GM23338 (cell line): ENCODE results near the gene XYLT1.

ENCODE experiments used
- CREB1 ChIP-seq: fragments of 250-450 bp; sonication (Bioruptor Pico); IDR thresholded peaks from 2 replicates; pipeline ENCODE4 v1.5.0; 2020; ENCODE audit warnings: low read depth, mild to moderate bottlenecking, moderate library complexity
- EZH2 ChIP-seq: fragments of 200-600 bp; sonication (generic); IDR thresholded peaks from one replicate; pipeline ENCODE4 v1.8.0; 2017; ENCODE audit warnings: antibody characterized with exemption, mild to moderate bottlenecking, low read depth; ENCODE audit not compliant: unreplicated experiment
- EZH2phosphoT487 ChIP-seq: fragments of 200-600 bp; sonication (generic); IDR thresholded peaks from one replicate; pipeline ENCODE4 v1.8.1; 2018; ENCODE audit warnings: antibody characterized with exemption; ENCODE audit not compliant: unreplicated experiment
- JUNB ChIP-seq: IDR thresholded peaks from one replicate; pipeline ENCODE4 v1.6.1; 2016; ENCODE audit warnings: antibody characterized with exemption; ENCODE audit not compliant: unreplicated experiment
- POLR2AphosphoS5 ChIP-seq: IDR thresholded peaks from 2 replicates; pipeline ENCODE4 v1.6.1; 2016; ENCODE audit warnings: antibody characterized with exemption, low read depth
- ZNF114 ChIP-seq: fragments of 250-450 bp; sonication (Bioruptor Pico); IDR thresholded peaks from 2 replicates; pipeline ENCODE4 v1.5.0; 2020; ENCODE audit warnings: mild to moderate bottlenecking, moderate library complexity
- TF ChIP-seq, protein P1 (sequence below), 2 experiments: fragments of 200-600 bp in 1 of 2; sonication (generic) in 1 of 2; conservative IDR thresholded peaks; 2 replicates each; pipeline versions ENCODE4 v1.5.1 to v1.6.1; 2016 to 2017; ENCODE audit warnings: antibody characterized with exemption in 2 of 2, low read depth in 2 of 2, mild to moderate bottlenecking in 2 of 2, moderate library complexity in 1 of 2
- TF ChIP-seq, protein P2 (sequence below): IDR thresholded peaks from one replicate; pipeline ENCODE4 v1.6.1; 2018; ENCODE audit warnings: antibody characterized with exemption; ENCODE audit not compliant: unreplicated experiment
- TF ChIP-seq, protein P3 (sequence below): fragments of 250-450 bp; sonication (Bioruptor Pico); IDR thresholded peaks from 2 replicates; pipeline ENCODE4 v1.5.0; 2020; ENCODE audit warnings: mild to moderate bottlenecking, moderate library complexity
- TF ChIP-seq, protein P4 (sequence below): IDR thresholded peaks from 2 replicates; pipeline ENCODE4 v1.6.1; 2016; ENCODE audit warnings: antibody characterized with exemption

DNA sequence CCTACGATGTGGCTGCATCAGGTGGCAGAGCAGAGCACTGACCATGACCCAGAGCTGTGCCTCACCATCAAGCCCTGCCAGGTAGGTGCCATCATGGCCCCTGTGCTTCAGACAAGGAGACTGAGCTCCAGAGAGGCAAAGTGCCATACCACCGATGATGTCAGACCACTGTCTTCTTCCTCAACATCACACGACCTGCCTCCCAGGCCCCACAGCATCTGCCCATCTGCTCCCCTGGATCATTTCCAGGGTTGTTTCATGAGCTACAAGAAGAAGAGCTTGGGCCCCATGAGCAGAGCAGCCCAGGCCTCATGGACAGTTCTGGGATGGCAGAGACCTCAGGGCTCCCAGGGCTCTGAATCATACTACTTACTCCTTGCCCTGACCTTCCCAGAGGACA lies 9.9 kb downstream of the XYLT1 start:
- TF ChIP-seq, protein P1, sequence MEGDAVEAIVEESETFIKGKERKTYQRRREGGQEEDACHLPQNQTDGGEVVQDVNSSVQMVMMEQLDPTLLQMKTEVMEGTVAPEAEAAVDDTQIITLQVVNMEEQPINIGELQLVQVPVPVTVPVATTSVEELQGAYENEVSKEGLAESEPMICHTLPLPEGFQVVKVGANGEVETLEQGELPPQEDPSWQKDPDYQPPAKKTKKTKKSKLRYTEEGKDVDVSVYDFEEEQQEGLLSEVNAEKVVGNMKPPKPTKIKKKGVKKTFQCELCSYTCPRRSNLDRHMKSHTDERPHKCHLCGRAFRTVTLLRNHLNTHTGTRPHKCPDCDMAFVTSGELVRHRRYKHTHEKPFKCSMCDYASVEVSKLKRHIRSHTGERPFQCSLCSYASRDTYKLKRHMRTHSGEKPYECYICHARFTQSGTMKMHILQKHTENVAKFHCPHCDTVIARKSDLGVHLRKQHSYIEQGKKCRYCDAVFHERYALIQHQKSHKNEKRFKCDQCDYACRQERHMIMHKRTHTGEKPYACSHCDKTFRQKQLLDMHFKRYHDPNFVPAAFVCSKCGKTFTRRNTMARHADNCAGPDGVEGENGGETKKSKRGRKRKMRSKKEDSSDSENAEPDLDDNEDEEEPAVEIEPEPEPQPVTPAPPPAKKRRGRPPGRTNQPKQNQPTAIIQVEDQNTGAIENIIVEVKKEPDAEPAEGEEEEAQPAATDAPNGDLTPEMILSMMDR (conservative IDR thresholded peaks at IDR 0.05; ENCODE audit: low read depth in 2 of 2) = no peak
- TF ChIP-seq, protein P2, sequence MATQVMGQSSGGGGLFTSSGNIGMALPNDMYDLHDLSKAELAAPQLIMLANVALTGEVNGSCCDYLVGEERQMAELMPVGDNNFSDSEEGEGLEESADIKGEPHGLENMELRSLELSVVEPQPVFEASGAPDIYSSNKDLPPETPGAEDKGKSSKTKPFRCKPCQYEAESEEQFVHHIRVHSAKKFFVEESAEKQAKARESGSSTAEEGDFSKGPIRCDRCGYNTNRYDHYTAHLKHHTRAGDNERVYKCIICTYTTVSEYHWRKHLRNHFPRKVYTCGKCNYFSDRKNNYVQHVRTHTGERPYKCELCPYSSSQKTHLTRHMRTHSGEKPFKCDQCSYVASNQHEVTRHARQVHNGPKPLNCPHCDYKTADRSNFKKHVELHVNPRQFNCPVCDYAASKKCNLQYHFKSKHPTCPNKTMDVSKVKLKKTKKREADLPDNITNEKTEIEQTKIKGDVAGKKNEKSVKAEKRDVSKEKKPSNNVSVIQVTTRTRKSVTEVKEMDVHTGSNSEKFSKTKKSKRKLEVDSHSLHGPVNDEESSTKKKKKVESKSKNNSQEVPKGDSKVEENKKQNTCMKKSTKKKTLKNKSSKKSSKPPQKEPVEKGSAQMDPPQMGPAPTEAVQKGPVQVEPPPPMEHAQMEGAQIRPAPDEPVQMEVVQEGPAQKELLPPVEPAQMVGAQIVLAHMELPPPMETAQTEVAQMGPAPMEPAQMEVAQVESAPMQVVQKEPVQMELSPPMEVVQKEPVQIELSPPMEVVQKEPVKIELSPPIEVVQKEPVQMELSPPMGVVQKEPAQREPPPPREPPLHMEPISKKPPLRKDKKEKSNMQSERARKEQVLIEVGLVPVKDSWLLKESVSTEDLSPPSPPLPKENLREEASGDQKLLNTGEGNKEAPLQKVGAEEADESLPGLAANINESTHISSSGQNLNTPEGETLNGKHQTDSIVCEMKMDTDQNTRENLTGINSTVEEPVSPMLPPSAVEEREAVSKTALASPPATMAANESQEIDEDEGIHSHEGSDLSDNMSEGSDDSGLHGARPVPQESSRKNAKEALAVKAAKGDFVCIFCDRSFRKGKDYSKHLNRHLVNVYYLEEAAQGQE = no peak
- TF ChIP-seq POLR2AphosphoS5 = no peak
- TF ChIP-seq, protein P3, sequence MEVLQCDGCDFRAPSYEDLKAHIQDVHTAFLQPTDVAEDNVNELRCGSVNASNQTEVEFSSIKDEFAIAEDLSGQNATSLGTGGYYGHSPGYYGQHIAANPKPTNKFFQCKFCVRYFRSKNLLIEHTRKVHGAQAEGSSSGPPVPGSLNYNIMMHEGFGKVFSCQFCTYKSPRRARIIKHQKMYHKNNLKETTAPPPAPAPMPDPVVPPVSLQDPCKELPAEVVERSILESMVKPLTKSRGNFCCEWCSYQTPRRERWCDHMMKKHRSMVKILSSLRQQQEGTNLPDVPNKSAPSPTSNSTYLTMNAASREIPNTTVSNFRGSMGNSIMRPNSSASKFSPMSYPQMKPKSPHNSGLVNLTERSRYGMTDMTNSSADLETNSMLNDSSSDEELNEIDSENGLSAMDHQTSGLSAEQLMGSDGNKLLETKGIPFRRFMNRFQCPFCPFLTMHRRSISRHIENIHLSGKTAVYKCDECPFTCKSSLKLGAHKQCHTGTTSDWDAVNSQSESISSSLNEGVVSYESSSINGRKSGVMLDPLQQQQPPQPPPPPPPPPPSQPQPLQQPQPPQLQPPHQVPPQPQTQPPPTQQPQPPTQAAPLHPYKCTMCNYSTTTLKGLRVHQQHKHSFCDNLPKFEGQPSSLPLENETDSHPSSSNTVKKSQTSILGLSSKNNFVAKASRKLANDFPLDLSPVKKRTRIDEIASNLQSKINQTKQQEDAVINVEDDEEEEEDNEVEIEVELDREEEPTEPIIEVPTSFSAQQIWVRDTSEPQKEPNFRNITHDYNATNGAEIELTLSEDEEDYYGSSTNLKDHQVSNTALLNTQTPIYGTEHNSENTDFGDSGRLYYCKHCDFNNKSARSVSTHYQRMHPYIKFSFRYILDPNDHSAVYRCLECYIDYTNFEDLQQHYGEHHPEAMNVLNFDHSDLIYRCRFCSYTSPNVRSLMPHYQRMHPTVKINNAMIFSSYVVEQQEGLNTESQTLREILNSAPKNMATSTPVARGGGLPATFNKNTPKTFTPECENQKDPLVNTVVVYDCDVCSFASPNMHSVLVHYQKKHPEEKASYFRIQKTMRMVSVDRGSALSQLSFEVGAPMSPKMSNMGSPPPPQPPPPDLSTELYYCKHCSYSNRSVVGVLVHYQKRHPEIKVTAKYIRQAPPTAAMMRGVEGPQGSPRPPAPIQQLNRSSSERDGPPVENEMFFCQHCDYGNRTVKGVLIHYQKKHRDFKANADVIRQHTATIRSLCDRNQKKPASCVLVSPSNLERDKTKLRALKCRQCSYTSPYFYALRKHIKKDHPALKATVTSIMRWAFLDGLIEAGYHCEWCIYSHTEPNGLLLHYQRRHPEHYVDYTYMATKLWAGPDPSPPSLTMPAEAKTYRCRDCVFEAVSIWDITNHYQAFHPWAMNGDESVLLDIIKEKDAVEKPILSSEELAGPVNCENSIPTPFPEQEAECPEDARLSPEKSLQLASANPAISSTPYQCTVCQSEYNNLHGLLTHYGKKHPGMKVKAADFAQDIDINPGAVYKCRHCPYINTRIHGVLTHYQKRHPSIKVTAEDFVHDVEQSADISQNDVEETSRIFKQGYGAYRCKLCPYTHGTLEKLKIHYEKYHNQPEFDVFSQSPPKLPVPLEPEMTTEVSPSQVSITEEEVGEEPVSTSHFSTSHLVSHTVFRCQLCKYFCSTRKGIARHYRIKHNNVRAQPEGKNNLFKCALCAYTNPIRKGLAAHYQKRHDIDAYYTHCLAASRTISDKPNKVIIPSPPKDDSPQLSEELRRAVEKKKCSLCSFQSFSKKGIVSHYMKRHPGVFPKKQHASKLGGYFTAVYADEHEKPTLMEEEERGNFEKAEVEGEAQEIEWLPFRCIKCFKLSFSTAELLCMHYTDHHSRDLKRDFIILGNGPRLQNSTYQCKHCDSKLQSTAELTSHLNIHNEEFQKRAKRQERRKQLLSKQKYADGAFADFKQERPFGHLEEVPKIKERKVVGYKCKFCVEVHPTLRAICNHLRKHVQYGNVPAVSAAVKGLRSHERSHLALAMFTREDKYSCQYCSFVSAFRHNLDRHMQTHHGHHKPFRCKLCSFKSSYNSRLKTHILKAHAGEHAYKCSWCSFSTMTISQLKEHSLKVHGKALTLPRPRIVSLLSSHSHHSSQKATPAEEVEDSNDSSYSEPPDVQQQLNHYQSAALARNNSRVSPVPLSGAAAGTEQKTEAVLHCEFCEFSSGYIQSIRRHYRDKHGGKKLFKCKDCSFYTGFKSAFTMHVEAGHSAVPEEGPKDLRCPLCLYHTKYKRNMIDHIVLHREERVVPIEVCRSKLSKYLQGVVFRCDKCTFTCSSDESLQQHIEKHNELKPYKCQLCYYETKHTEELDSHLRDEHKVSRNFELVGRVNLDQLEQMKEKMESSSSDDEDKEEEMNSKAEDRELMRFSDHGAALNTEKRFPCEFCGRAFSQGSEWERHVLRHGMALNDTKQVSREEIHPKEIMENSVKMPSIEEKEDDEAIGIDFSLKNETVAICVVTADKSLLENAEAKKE = no peak
- no peak for TF ChIP-seq EZH2
- no peak for TF ChIP-seq CREB1 (CRISPR knock-in tag)
- no peak for TF ChIP-seq EZH2phosphoT487
- TF ChIP-seq JUNB = no peak
- TF ChIP-seq, protein P4, sequence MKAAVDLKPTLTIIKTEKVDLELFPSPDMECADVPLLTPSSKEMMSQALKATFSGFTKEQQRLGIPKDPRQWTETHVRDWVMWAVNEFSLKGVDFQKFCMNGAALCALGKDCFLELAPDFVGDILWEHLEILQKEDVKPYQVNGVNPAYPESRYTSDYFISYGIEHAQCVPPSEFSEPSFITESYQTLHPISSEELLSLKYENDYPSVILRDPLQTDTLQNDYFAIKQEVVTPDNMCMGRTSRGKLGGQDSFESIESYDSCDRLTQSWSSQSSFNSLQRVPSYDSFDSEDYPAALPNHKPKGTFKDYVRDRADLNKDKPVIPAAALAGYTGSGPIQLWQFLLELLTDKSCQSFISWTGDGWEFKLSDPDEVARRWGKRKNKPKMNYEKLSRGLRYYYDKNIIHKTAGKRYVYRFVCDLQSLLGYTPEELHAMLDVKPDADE = no peak
- TF ChIP-seq ZNF114 (CRISPR knock-in tag) = no peak
